Hepatocyte (in vitro differentiated cells): Measurements from ENCODE around the gene DGCR8. TPM values are rescaled to one million over a fixed set of nuclear protein-coding genes. Genes with fewer than 3 reads are reported as not detected.

Experiments
- DNase-seq: peaks from one replicate; pipeline ENCODE4 v3.0.0-alpha.2; 2016; ENCODE audit warnings: low spot score
- H2AFZ ChIP-seq: fragments of 200-600 bp; sonication (generic); 2 replicates; pipeline ENCODE4 v1.6.0; 2016; ENCODE audit warnings: antibody characterized with exemption, mild to moderate bottlenecking
- H3K27ac ChIP-seq: fragments of 200-600 bp; sonication (generic); 2 replicates; pipeline ENCODE4 v1.5.1; 2016; ENCODE audit warnings: mild to moderate bottlenecking
- H3K27me3 ChIP-seq: fragments of 200-600 bp; sonication (generic); 2 replicates; pipeline ENCODE4 v1.6.1; 2016
- H3K36me3 ChIP-seq: fragments of 200-600 bp; sonication (generic); replicated peaks from 2 replicates; pipeline ENCODE4 v1.5.1; 2016; ENCODE audit warnings: low read depth; ENCODE audit not compliant: insufficient read depth
- H3K4me1 ChIP-seq: fragments of 200-600 bp; sonication (generic); 2 replicates; pipeline ENCODE4 v1.5.1; 2016; ENCODE audit warnings: mild to moderate bottlenecking, moderate library complexity; ENCODE audit not compliant: insufficient read depth
- H3K4me2 ChIP-seq: fragments of 200-600 bp; sonication (generic); 2 replicates; pipeline ENCODE4 v1.6.0; 2016
- H3K4me3 ChIP-seq: fragments of 200-600 bp; sonication (generic); 2 replicates; pipeline ENCODE4 v1.5.1; 2016; ENCODE audit warnings: mild to moderate bottlenecking
- H3K79me2 ChIP-seq: fragments of 200-600 bp; sonication (generic); 2 replicates; pipeline ENCODE4 v1.6.0; 2017; ENCODE audit warnings: mild to moderate bottlenecking
- H3K9me2 ChIP-seq: fragments of 200-600 bp; sonication (generic); replicated peaks from 2 replicates; pipeline ENCODE4 v1.6.0; 2017; ENCODE audit warnings: mild to moderate bottlenecking; ENCODE audit not compliant: insufficient read depth
- H3K9me3 ChIP-seq: fragments of 200-600 bp; sonication (generic); 2 replicates; pipeline ENCODE4 v1.5.1; 2016; ENCODE audit warnings: low read depth, mild to moderate bottlenecking
- H4K20me1 ChIP-seq: fragments of 200-600 bp; sonication (generic); 2 replicates; pipeline ENCODE4 v1.6.0; 2016; ENCODE audit warnings: mild to moderate bottlenecking; ENCODE audit not compliant: insufficient read depth, poor library complexity, severe bottlenecking
- EZH2 ChIP-seq: fragments of 200-600 bp; sonication (generic); IDR thresholded peaks from 2 replicates; pipeline ENCODE4 v1.6.1; 2016; ENCODE audit warnings: antibody characterized with exemption, mild to moderate bottlenecking, borderline replicate concordance
- EZH2phosphoT487 ChIP-seq: fragments of 200-600 bp; sonication (generic); IDR thresholded peaks from one replicate; pipeline ENCODE4 v1.6.1; 2018; ENCODE audit warnings: antibody characterized with exemption, mild to moderate bottlenecking, low read depth, moderate library complexity; ENCODE audit not compliant: unreplicated experiment, severe bottlenecking
- WGBS: methylation state at CpG from one replicate; pipeline ENCODE4 v1.1.6; 2016; ENCODE audit warnings: low lambda C conversion rate; ENCODE audit errors: missing lambda C conversion rate; 5-methylcytosine and 5-hydroxymethylcytosine counted together
- polyA plus RNA-seq: library from polyadenylated mRNA; unstranded; fragments of >200 nt; fragmentation: Nextera tagmentation; extraction: Ambion mirVana; gene quantifications from 2 replicates; pipeline ENCODE4 v1.2.1, GENCODE V29; 2016
- total RNA-seq: library from RNA; depleted of rRNA; stranded (reverse); fragments of >200 nt; gene quantifications from 2 replicates; pipeline ENCODE4 v1.2.3, GENCODE V29; 2014
- TF ChIP-seq, protein P1 (sequence below): fragments of 200-600 bp; sonication (generic); IDR thresholded peaks from 2 replicates; pipeline ENCODE4 v1.5.1; 2016; ENCODE audit warnings: antibody characterized with exemption, mild to moderate bottlenecking; ENCODE audit not compliant: poor library complexity

The DGCR8 gene
- total and polyA plus RNA-seq, 2 experiments from 2014 or later, result 10.8 to 18.3 TPM

- Histone ChIP-seq H3K9me3 (no peaks in the 10 kb centered on the region), H3K27ac (no peak overlapping the region), H3K4me3 (no peak overlapping the region), H4K20me1 (peaks cover 6% of the 10 kb centered on the region), H3K27me3 (no peaks in the 10 kb centered on the region), H2AFZ (no peak overlapping the region), H3K4me2 (no peak overlapping the region), H3K79me2 (peaks cover 23% of the 10 kb centered on the region), H3K4me1 (no peaks in the 10 kb centered on the region), H3K36me3 (no peaks in the 10 kb centered on the region), H3K9me2 (no peaks in the 10 kb centered on the region)
- DNase-seq, result no peak
- 98% methylated on average over 9 of the region's 9 CpGs for WGBS
- no peak for TF ChIP-seq EZH2phosphoT487
- no peak for TF ChIP-seq EZH2
- TF ChIP-seq, protein P1, sequence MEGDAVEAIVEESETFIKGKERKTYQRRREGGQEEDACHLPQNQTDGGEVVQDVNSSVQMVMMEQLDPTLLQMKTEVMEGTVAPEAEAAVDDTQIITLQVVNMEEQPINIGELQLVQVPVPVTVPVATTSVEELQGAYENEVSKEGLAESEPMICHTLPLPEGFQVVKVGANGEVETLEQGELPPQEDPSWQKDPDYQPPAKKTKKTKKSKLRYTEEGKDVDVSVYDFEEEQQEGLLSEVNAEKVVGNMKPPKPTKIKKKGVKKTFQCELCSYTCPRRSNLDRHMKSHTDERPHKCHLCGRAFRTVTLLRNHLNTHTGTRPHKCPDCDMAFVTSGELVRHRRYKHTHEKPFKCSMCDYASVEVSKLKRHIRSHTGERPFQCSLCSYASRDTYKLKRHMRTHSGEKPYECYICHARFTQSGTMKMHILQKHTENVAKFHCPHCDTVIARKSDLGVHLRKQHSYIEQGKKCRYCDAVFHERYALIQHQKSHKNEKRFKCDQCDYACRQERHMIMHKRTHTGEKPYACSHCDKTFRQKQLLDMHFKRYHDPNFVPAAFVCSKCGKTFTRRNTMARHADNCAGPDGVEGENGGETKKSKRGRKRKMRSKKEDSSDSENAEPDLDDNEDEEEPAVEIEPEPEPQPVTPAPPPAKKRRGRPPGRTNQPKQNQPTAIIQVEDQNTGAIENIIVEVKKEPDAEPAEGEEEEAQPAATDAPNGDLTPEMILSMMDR, result no peak
Measured at GRCh38 chr22:20090730-20091240, 10.7 kb downstream of the DGCR8 start.

- Histone ChIP-seq H3K4me2 (no peak overlapping the region), H3K36me3 (no peaks in the 10 kb centered on the region), H3K9me2 (no peaks in the 10 kb centered on the region), H3K27ac (no peak overlapping the region), H3K79me2 (peaks cover 22% of the 10 kb centered on the region), H4K20me1 (no peaks in the 10 kb centered on the region), H3K4me1 (no peaks in the 10 kb centered on the region), H3K9me3 (no peaks in the 10 kb centered on the region), H3K27me3 (no peaks in the 10 kb centered on the region), H2AFZ (no peak overlapping the region), H3K4me3 (no peak overlapping the region)
- 98% methylated on average over 16 of the region's 16 CpGs for WGBS
- TF ChIP-seq EZH2phosphoT487, result no peak
- no peak for TF ChIP-seq EZH2
- TF ChIP-seq, protein P1, result no peak
- no peak for DNase-seq
Measured at GRCh38 chr22:20091690-20092476, 11.8 kb downstream of the DGCR8 start.

DNA sequence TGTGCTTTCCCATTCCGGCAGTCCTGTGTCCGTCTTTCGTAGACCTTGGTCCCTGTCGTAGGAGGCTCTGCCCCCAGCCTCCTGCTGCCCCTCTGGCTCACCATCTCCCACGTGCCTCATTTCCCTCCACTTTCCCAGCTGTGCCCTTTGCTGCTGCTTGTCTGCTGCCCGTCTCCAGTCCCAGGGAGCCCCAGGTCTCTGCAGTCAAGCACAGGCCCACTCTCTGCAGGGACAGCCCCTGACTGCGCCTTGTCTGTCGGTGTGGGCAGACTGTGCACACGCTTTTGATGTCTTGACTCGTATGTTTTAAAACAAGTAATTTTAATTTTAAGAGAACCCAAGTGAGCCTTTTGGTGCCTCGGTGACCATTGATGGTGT is 12.4 kb downstream of the DGCR8 start:
- no peaks in the 10 kb centered on the region for H3K4me1 ChIP-seq
- no peak for TF ChIP-seq EZH2
- TF ChIP-seq, protein P1, result no peak
- no peak for TF ChIP-seq EZH2phosphoT487
- H3K9me2 ChIP-seq, result no peaks in the 10 kb centered on the region
- no peaks in the 10 kb centered on the region for H4K20me1 ChIP-seq
- no peak overlapping the region for H2AFZ ChIP-seq
- H3K4me3 ChIP-seq, result no peak overlapping the region
- H3K4me2 ChIP-seq, result no peak overlapping the region
- 98% methylated on average over 11 of the region's 11 CpGs for WGBS
- no peaks in the 10 kb centered on the region for H3K27me3 ChIP-seq
- H3K36me3 ChIP-seq, result no peaks in the 10 kb centered on the region
- peaks cover 22% of the 10 kb centered on the region for H3K79me2 ChIP-seq
- H3K9me3 ChIP-seq, result no peaks in the 10 kb centered on the region
- H3K27ac ChIP-seq, result no peak overlapping the region
- DNase-seq, result no peak
